ENCODE data around the gene CERT1.

Gene CERT1

GRCh38 chr5:75387806-75388205, 123.6 kb downstream of the CERT1 start:
- Histone ChIP-seq H3K36me3 (ENCODE audit: control insufficient read depth, insufficient read depth, low read length) (peaks cover 34% of the 10 kb centered on the region), H3K27ac (ENCODE audit: insufficient read depth, low read length, poor library complexity, severe bottlenecking) (no peak overlapping the region), H3K27me3 (replicated peaks; ENCODE audit: control insufficient read depth, insufficient read depth, low read length, poor library complexity, severe bottlenecking) (no peaks in the 10 kb centered on the region), H3K9me3 (ENCODE audit: control insufficient read depth, low read length) (no peaks in the 10 kb centered on the region), H3K4me1 (ENCODE audit: control insufficient read depth, insufficient read depth, low read length, poor library complexity, severe bottlenecking) (no peaks in the 10 kb centered on the region), H3K4me3 (ENCODE audit: insufficient read depth, low read depth, low read length, poor library complexity, severe bottlenecking) (no peak overlapping the region)
- DNase-seq, result no peak

DNA sequence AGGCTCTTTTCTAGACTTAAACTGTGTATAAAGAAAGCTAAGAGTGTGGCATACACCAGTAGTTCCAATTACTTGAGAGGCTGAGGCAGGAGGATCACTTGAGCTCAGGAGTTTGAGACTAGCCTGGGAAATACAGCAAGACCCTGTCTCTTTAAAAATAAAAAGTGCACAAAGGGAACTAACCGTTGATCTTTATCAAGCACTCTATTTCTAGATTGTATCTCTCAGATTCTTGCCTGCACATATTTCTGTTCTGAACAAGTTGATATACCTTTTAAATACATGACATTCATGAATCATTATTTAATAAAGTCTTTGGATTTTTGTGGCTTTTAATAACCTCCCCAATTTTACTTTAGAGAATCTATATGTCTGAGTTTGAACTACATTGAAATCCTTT, 127.2 kb downstream of the CERT1 start:
- Histone ChIP-seq H3K4me1 (ENCODE audit: control insufficient read depth, insufficient read depth, low read length, poor library complexity, severe bottlenecking) (no peaks in the 10 kb centered on the region), H3K4me3 (ENCODE audit: insufficient read depth, low read depth, low read length, poor library complexity, severe bottlenecking) (no peak overlapping the region), H3K27me3 (replicated peaks; ENCODE audit: control insufficient read depth, insufficient read depth, low read length, poor library complexity, severe bottlenecking) (no peaks in the 10 kb centered on the region), H3K9me3 (ENCODE audit: control insufficient read depth, low read length) (no peaks in the 10 kb centered on the region), H3K27ac (ENCODE audit: insufficient read depth, low read length, poor library complexity, severe bottlenecking) (no peak overlapping the region), H3K36me3 (ENCODE audit: control insufficient read depth, insufficient read depth, low read length) (peaks cover 50% of the 10 kb centered on the region)
- DNase-seq, result no peak

DNA sequence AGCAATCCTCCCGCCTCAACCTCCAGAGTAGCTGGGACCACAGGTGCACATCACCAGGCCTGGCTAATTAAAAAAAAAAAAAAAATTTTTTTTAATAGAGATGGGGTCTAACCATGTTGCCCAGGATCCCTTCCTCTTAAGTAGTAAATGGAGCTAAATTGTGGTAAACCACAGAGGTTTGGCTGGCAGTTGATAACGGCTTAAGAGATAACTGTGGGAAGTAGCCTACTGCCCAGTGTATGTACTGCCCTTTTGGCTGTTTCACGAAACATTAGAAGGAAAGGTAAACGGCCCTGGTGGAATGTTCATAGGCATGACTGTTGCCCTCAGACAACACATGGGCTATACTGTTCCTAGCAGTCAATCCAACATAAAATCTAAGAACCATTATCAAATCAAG, 130.0 kb downstream of the CERT1 start:
- no peak for DNase-seq
- Histone ChIP-seq H3K36me3 (ENCODE audit: control insufficient read depth, insufficient read depth, low read length) (peaks cover 56% of the 10 kb centered on the region), H3K27ac (ENCODE audit: insufficient read depth, low read length, poor library complexity, severe bottlenecking) (no peak overlapping the region), H3K27me3 (replicated peaks; ENCODE audit: control insufficient read depth, insufficient read depth, low read length, poor library complexity, severe bottlenecking) (no peaks in the 10 kb centered on the region), H3K9me3 (ENCODE audit: control insufficient read depth, low read length) (no peaks in the 10 kb centered on the region), H3K4me3 (ENCODE audit: insufficient read depth, low read depth, low read length, poor library complexity, severe bottlenecking) (no peak overlapping the region), H3K4me1 (ENCODE audit: control insufficient read depth, insufficient read depth, low read length, poor library complexity, severe bottlenecking) (no peaks in the 10 kb centered on the region)

- no peak overlapping the region for H3K27ac ChIP-seq (ENCODE audit: insufficient read depth, low read length, poor library complexity, severe bottlenecking)
- peaks cover 44% of the 10 kb centered on the region for H3K36me3 ChIP-seq (ENCODE audit: control insufficient read depth, insufficient read depth, low read length)
- no peaks in the 10 kb centered on the region for H3K9me3 ChIP-seq (ENCODE audit: control insufficient read depth, low read length)
Measured at GRCh38 chr5:75380099-75380498, 131.3 kb downstream of the CERT1 start.

GRCh38 chr5:75375414-75375813, 136.0 kb downstream of the CERT1 start:
- Histone ChIP-seq H3K36me3 (ENCODE audit: control insufficient read depth, insufficient read depth, low read length) (peaks cover 24% of the 10 kb centered on the region), H3K4me3 (ENCODE audit: insufficient read depth, low read depth, low read length, poor library complexity, severe bottlenecking) (no peak overlapping the region)
- DNase-seq, result no peak

More at GRCh38 chr5:75380099-75380498, 131.3 kb downstream of the CERT1 start:
- no peaks in the 10 kb centered on the region for H3K4me1 ChIP-seq (ENCODE audit: control insufficient read depth, insufficient read depth, low read length, poor library complexity, severe bottlenecking)
- H3K27me3 ChIP-seq (replicated peaks; ENCODE audit: control insufficient read depth, insufficient read depth, low read length, poor library complexity, severe bottlenecking), result no peaks in the 10 kb centered on the region
- no peak overlapping the region for H3K4me3 ChIP-seq (ENCODE audit: insufficient read depth, low read depth, low read length, poor library complexity, severe bottlenecking)
- no peak for DNase-seq

DNA sequence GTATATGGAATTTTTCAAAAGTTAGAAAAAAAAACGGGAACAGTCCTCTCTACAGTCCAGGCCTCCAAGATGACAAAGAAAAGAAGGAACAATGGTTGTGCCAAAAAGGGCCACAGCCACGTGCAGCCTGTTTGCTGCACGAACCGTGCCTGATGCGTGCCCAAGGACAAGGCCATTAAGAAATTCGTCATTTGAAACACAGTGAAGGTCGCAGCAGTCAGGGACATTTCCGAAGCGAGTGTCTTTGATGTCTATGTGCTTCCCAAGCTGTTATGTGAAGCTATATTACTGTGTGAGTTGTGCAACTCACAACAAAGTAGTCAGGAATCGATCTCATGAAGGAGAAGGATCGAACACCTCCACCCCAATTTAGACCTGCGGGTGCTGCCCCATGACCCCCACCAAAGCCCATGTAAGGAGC, 137.0 kb downstream of the CERT1 start:
- Histone ChIP-seq H3K27me3 (replicated peaks; ENCODE audit: control insufficient read depth, insufficient read depth, low read length, poor library complexity, severe bottlenecking) (no peaks in the 10 kb centered on the region), H3K4me3 (ENCODE audit: insufficient read depth, low read depth, low read length, poor library complexity, severe bottlenecking) (no peak overlapping the region), H3K36me3 (ENCODE audit: control insufficient read depth, insufficient read depth, low read length) (peaks cover 23% of the 10 kb centered on the region), H3K27ac (ENCODE audit: insufficient read depth, low read length, poor library complexity, severe bottlenecking) (no peak overlapping the region), H3K4me1 (ENCODE audit: control insufficient read depth, insufficient read depth, low read length, poor library complexity, severe bottlenecking) (no peaks in the 10 kb centered on the region), H3K9me3 (ENCODE audit: control insufficient read depth, low read length) (no peaks in the 10 kb centered on the region)
- no peak for DNase-seq

More at GRCh38 chr5:75375414-75375813, 136.0 kb downstream of the CERT1 start:
- no peaks in the 10 kb centered on the region for H3K9me3 ChIP-seq (ENCODE audit: control insufficient read depth, low read length)
- H3K4me1 ChIP-seq (ENCODE audit: control insufficient read depth, insufficient read depth, low read length, poor library complexity, severe bottlenecking), result no peaks in the 10 kb centered on the region
- H3K27me3 ChIP-seq (replicated peaks; ENCODE audit: control insufficient read depth, insufficient read depth, low read length, poor library complexity, severe bottlenecking), result no peaks in the 10 kb centered on the region
- no peak overlapping the region for H3K27ac ChIP-seq (ENCODE audit: insufficient read depth, low read length, poor library complexity, severe bottlenecking)

- H3K27ac ChIP-seq (ENCODE audit: insufficient read depth, low read length, poor library complexity, severe bottlenecking), result no peak overlapping the region
- H3K27me3 ChIP-seq (replicated peaks; ENCODE audit: control insufficient read depth, insufficient read depth, low read length, poor library complexity, severe bottlenecking), result no peaks in the 10 kb centered on the region
- DNase-seq, result no peak
- H3K4me3 ChIP-seq (ENCODE audit: insufficient read depth, low read depth, low read length, poor library complexity, severe bottlenecking), result no peak overlapping the region
- H3K4me1 ChIP-seq (ENCODE audit: control insufficient read depth, insufficient read depth, low read length, poor library complexity, severe bottlenecking), result no peaks in the 10 kb centered on the region
- H3K36me3 ChIP-seq (ENCODE audit: control insufficient read depth, insufficient read depth, low read length), result peaks cover 17% of the 10 kb centered on the region
- no peaks in the 10 kb centered on the region for H3K9me3 ChIP-seq (ENCODE audit: control insufficient read depth, low read length)
Measured at GRCh38 chr5:75373862-75374261, 137.6 kb downstream of the CERT1 start.

DNA sequence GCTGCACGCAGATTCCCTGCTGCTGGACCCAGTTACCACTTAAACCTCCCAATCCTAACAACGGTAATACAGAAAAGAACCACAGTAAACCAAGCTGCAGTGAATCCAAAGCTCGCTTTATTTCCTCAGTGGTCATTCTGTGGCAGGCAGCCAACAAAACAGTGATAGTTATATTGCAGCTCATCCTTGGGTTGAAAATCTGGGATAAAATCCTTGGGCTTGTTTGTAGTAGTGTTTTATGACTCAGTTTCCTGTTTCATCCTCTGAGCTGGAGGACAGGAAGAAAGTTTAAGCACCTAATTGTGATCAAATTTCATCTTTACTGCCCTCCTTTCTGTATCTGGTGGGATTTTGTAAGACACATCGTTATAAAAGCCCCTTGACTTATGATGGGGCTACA, 143.0 kb downstream of the CERT1 start:
- Histone ChIP-seq H3K4me3 (ENCODE audit: insufficient read depth, low read depth, low read length, poor library complexity, severe bottlenecking) (no peak overlapping the region), H3K27ac (ENCODE audit: insufficient read depth, low read length, poor library complexity, severe bottlenecking) (no peak overlapping the region), H3K9me3 (ENCODE audit: control insufficient read depth, low read length) (no peaks in the 10 kb centered on the region), H3K36me3 (ENCODE audit: control insufficient read depth, insufficient read depth, low read length) (no peaks in the 10 kb centered on the region), H3K27me3 (replicated peaks; ENCODE audit: control insufficient read depth, insufficient read depth, low read length, poor library complexity, severe bottlenecking) (no peaks in the 10 kb centered on the region), H3K4me1 (ENCODE audit: control insufficient read depth, insufficient read depth, low read length, poor library complexity, severe bottlenecking) (no peaks in the 10 kb centered on the region)
- DNase-seq, result no peak

- Histone ChIP-seq H3K36me3 (ENCODE audit: control insufficient read depth, insufficient read depth, low read length) (peaks cover 2% of the 10 kb centered on the region), H3K27me3 (replicated peaks; ENCODE audit: control insufficient read depth, insufficient read depth, low read length, poor library complexity, severe bottlenecking) (no peaks in the 10 kb centered on the region), H3K4me3 (ENCODE audit: insufficient read depth, low read depth, low read length, poor library complexity, severe bottlenecking) (no peak overlapping the region), H3K27ac (ENCODE audit: insufficient read depth, low read length, poor library complexity, severe bottlenecking) (no peak overlapping the region), H3K4me1 (ENCODE audit: control insufficient read depth, insufficient read depth, low read length, poor library complexity, severe bottlenecking) (no peaks in the 10 kb centered on the region), H3K9me3 (ENCODE audit: control insufficient read depth, low read length) (no peaks in the 10 kb centered on the region)
- DNase-seq, result no peak
Measured at GRCh38 chr5:75367401-75367800, 144.0 kb downstream of the CERT1 start.

- Histone ChIP-seq H3K9me3 (ENCODE audit: control insufficient read depth, low read length) (no peaks in the 10 kb centered on the region), H3K4me1 (ENCODE audit: control insufficient read depth, insufficient read depth, low read length, poor library complexity, severe bottlenecking) (no peaks in the 10 kb centered on the region), H3K36me3 (ENCODE audit: control insufficient read depth, insufficient read depth, low read length) (peaks cover 5% of the 10 kb centered on the region), H3K27me3 (replicated peaks; ENCODE audit: control insufficient read depth, insufficient read depth, low read length, poor library complexity, severe bottlenecking) (no peaks in the 10 kb centered on the region), H3K4me3 (ENCODE audit: insufficient read depth, low read depth, low read length, poor library complexity, severe bottlenecking) (no peak overlapping the region), H3K27ac (ENCODE audit: insufficient read depth, low read length, poor library complexity, severe bottlenecking) (no peak overlapping the region)
- DNase-seq, result no peak
Measured at GRCh38 chr5:75366787-75367186, 144.6 kb downstream of the CERT1 start.

GRCh38 chr5:75365740-75366139, 145.7 kb downstream of the CERT1 start:
- H3K4me1 ChIP-seq (ENCODE audit: control insufficient read depth, insufficient read depth, low read length, poor library complexity, severe bottlenecking), result no peaks in the 10 kb centered on the region
- H3K36me3 ChIP-seq (ENCODE audit: control insufficient read depth, insufficient read depth, low read length), result peaks cover 8% of the 10 kb centered on the region
- H3K4me3 ChIP-seq (ENCODE audit: insufficient read depth, low read depth, low read length, poor library complexity, severe bottlenecking), result no peak overlapping the region
- H3K9me3 ChIP-seq (ENCODE audit: control insufficient read depth, low read length), result no peaks in the 10 kb centered on the region
- H3K27ac ChIP-seq (ENCODE audit: insufficient read depth, low read length, poor library complexity, severe bottlenecking), result no peak overlapping the region
- no peak for DNase-seq
- no peaks in the 10 kb centered on the region for H3K27me3 ChIP-seq (replicated peaks; ENCODE audit: control insufficient read depth, insufficient read depth, low read length, poor library complexity, severe bottlenecking)

All from effector memory CD4-positive, alpha-beta T cell (primary cell).